Central memory CD4-positive, alpha-beta T cell (primary cell): Measurements from ENCODE around the gene MACROD1.
"Not testable (repeated sequence)": the region's sequence is repeated elsewhere in the genome, so short reads cannot be mapped to it uniquely, and the experiment has no call there.

ENCODE experiments used
- DNase-seq: peaks from one replicate; pipeline ENCODE4 v3.0.0; 2022

Gene MACROD1

GRCh38 chr11:64185175-64185692, 19.3 kb upstream of the MACROD1 start:
- no peak for DNase-seq

GRCh38 chr11:64183890-64184289, 18.0 kb upstream of the MACROD1 start:
- no peak for DNase-seq

- no peak for DNase-seq
Observed at GRCh38 chr11:64181506-64182411, 15.8 kb upstream of the MACROD1 start.

GRCh38 chr11:64180891-64181290, 15.0 kb upstream of the MACROD1 start:
- DNase-seq: no peak

GRCh38 chr11:64178951-64179639, 13.2 kb upstream of the MACROD1 start:
- no peak for DNase-seq

- no peak for DNase-seq
Observed at GRCh38 chr11:64178203-64178602, 12.3 kb upstream of the MACROD1 start.

- no peak for DNase-seq
Observed at GRCh38 chr11:64176751-64177150, 10.8 kb upstream of the MACROD1 start.

- no peak for DNase-seq
Observed at GRCh38 chr11:64173616-64174355, 7.9 kb upstream of the MACROD1 start.

GRCh38 chr11:64170419-64170818, 4.5 kb upstream of the MACROD1 start:
- no peak for DNase-seq

GRCh38 chr11:64165481-64165841, 452 bp downstream of the MACROD1 start:
- no peak for DNase-seq

GRCh38 chr11:64164392-64165312, 1.3 kb downstream of the MACROD1 start:
- no peak for DNase-seq

- DNase-seq: no peak
Observed at GRCh38 chr11:64163951-64164350, 2.0 kb downstream of the MACROD1 start.

GRCh38 chr11:64162769-64163168, 3.1 kb downstream of the MACROD1 start:
- DNase-seq: not testable (repeated sequence)

- DNase-seq: no peak
Observed at GRCh38 chr11:64161037-64161436, 4.9 kb downstream of the MACROD1 start.

GRCh38 chr11:64157631-64158394, 8.1 kb downstream of the MACROD1 start:
- no peak for DNase-seq

- DNase-seq: no peak
Observed at GRCh38 chr11:64156235-64157011, 9.5 kb downstream of the MACROD1 start.

- no peak for DNase-seq
Observed at GRCh38 chr11:64153812-64154211, 12.1 kb downstream of the MACROD1 start.

- DNase-seq: peak; percentile 51
Observed at GRCh38 chr11:64152841-64153691, 12.8 kb downstream of the MACROD1 start.

GRCh38 chr11:64151337-64151736, 14.6 kb downstream of the MACROD1 start:
- DNase-seq: no peak
